ENCODE data around the gene ULK4. TPM values are rescaled to one million over a fixed set of nuclear protein-coding genes. Genes with fewer than 3 reads are reported as not detected.
"Not testable (repeated sequence)": the region's sequence is repeated elsewhere in the genome, so short reads cannot be mapped to it uniquely, and the experiment has no call there.

The ULK4 gene
- total RNA-seq, 1 experiment from 2014 or later = 6.3 TPM

- H4K20me1 ChIP-seq (ENCODE audit: insufficient read depth) = no peaks in the 10 kb centered on the region
- TF ChIP-seq ZNF274 (IDR thresholded peaks at IDR 0.05; ENCODE audit: low read depth, low read length) (no peak), RAD21 (IDR thresholded peaks at IDR 0.05; ENCODE audit: low read depth) (peak; percentile 85)
- TF ChIP-seq, protein P1, sequence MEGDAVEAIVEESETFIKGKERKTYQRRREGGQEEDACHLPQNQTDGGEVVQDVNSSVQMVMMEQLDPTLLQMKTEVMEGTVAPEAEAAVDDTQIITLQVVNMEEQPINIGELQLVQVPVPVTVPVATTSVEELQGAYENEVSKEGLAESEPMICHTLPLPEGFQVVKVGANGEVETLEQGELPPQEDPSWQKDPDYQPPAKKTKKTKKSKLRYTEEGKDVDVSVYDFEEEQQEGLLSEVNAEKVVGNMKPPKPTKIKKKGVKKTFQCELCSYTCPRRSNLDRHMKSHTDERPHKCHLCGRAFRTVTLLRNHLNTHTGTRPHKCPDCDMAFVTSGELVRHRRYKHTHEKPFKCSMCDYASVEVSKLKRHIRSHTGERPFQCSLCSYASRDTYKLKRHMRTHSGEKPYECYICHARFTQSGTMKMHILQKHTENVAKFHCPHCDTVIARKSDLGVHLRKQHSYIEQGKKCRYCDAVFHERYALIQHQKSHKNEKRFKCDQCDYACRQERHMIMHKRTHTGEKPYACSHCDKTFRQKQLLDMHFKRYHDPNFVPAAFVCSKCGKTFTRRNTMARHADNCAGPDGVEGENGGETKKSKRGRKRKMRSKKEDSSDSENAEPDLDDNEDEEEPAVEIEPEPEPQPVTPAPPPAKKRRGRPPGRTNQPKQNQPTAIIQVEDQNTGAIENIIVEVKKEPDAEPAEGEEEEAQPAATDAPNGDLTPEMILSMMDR (IDR thresholded peaks at IDR 0.05 in 2 of 3, conservative IDR thresholded peaks at IDR 0.05 in 1 of 3; ENCODE audit: borderline replicate concordance in 1 of 3, insufficient read depth in 1 of 3, low read depth in 2 of 3, low read length in 2 of 3) = peak; percentile 51 to 77 (median 69); a peak in 5 of 6 replicates
- no peaks in the 10 kb centered on the region for H3K9me2 ChIP-seq (ENCODE audit: insufficient read depth)
- no peak overlapping the region for H3K9ac ChIP-seq (ENCODE audit: low read length)
- no peaks in the 10 kb centered on the region for H3K27me3 ChIP-seq (ENCODE audit: insufficient read depth, low read length)
- H3K4me2 ChIP-seq (ENCODE audit: low read length) = no peak overlapping the region
- no peaks in the 10 kb centered on the region for H3K9me3 ChIP-seq (ENCODE audit: control insufficient read depth in 1 of 2, insufficient read depth in 1 of 2, low read depth in 1 of 2, low read length in 2 of 2)
- RAD21 ChIA-PET (ENCODE audit: low non-redundant PET in 1 of 2, low total read pairs in 2 of 2, uncharacterized antibody in 2 of 2, unreplicated experiment in 2 of 2) = no interaction called here
- no peaks in the 10 kb centered on the region for H3K79me2 ChIP-seq (ENCODE audit: insufficient read depth, low read length)
- no peak overlapping the region for H2AFZ ChIP-seq (ENCODE audit: low read depth, low read length, poor library complexity, severe bottlenecking)
- no peaks in the 10 kb centered on the region for H3K4me1 ChIP-seq (ENCODE audit: control insufficient read depth in 1 of 2, insufficient read depth in 2 of 2, low read length in 2 of 2)
- no peaks in the 10 kb centered on the region for H3K36me3 ChIP-seq (ENCODE audit: control insufficient read depth in 1 of 2, insufficient read depth in 2 of 2, low read length in 2 of 2)
- ATAC-seq (no peak), DNase-seq (ENCODE audit: low read depth, low spot score) (no peak)
- H3K27ac ChIP-seq (ENCODE audit: low read depth, low read length) = no peak overlapping the region
- CTCF ChIA-PET = no interaction called here
- no TSS peak for BruUV-seq (replicated peaks)
- POLR2A ChIA-PET = no interaction called here
- no peak overlapping the region for H3K4me3 ChIP-seq (replicated peaks in 1 of 2; ENCODE audit: low read depth in 1 of 2, low read length in 2 of 2)
- intact Hi-C loops (cut with micrococcal nuclease) = loop anchor here (1.0 to 5.0 kb wide), 5 partner anchors 187 to 1684 kb away; no protein-coding TSS in a partner anchor
Observed at GRCh38 chr3:41881233-41881821, 80.6 kb downstream of the ULK4 start.

GRCh38 chr3:41880387-41880786, 81.5 kb downstream of the ULK4 start:
- H3K4me2 ChIP-seq (ENCODE audit: low read length) = no peak overlapping the region
- no peaks in the 10 kb centered on the region for H3K4me1 ChIP-seq (ENCODE audit: control insufficient read depth in 1 of 2, insufficient read depth in 2 of 2, low read length in 2 of 2)
- no TSS peak for BruUV-seq (replicated peaks)
- no peak overlapping the region for H3K27ac ChIP-seq (ENCODE audit: low read depth, low read length)
- RAD21 ChIA-PET (ENCODE audit: low non-redundant PET in 1 of 2, low total read pairs in 2 of 2, uncharacterized antibody in 2 of 2, unreplicated experiment in 2 of 2) = no interaction called here
- no peak overlapping the region for H3K9ac ChIP-seq (ENCODE audit: low read length)
- H3K4me3 ChIP-seq (replicated peaks in 1 of 2; ENCODE audit: low read depth in 1 of 2, low read length in 2 of 2) = no peak overlapping the region
- intact Hi-C loops (cut with micrococcal nuclease) = loop anchor here (2.0 to 5.0 kb wide), 4 partner anchors 186 to 1683 kb away; no protein-coding TSS in a partner anchor
- no peak for TF ChIP-seq POLR2AphosphoS5 (IDR thresholded peaks at IDR 0.05; ENCODE audit: low read depth, low read length)
- no peaks in the 10 kb centered on the region for H3K9me2 ChIP-seq (ENCODE audit: insufficient read depth)
- no peak for DNase-seq (ENCODE audit: low read depth, low spot score)
- CTCF ChIA-PET = interaction anchor here (1.3 kb wide), 1 partner anchor 185 kb away, joined by 3 read pairs; no protein-coding TSS in a partner anchor
- no peaks in the 10 kb centered on the region for H3K27me3 ChIP-seq (ENCODE audit: insufficient read depth, low read length)
- no peak for ATAC-seq
- H3K36me3 ChIP-seq (ENCODE audit: control insufficient read depth in 1 of 2, insufficient read depth in 2 of 2, low read length in 2 of 2) = no peaks in the 10 kb centered on the region
- no peak overlapping the region for H2AFZ ChIP-seq (ENCODE audit: low read depth, low read length, poor library complexity, severe bottlenecking)
- H3K79me2 ChIP-seq (ENCODE audit: insufficient read depth, low read length) = no peaks in the 10 kb centered on the region
- POLR2A ChIA-PET = no interaction called here
- H3K9me3 ChIP-seq (ENCODE audit: control insufficient read depth in 1 of 2, insufficient read depth in 1 of 2, low read depth in 1 of 2, low read length in 2 of 2) = no peaks in the 10 kb centered on the region
- no peaks in the 10 kb centered on the region for H4K20me1 ChIP-seq (ENCODE audit: insufficient read depth)

GRCh38 chr3:41877741-41878140, 84.2 kb downstream of the ULK4 start:
- H3K9ac ChIP-seq (ENCODE audit: low read length); H3K36me3 ChIP-seq (ENCODE audit: control insufficient read depth in 1 of 2, insufficient read depth in 2 of 2, low read length in 2 of 2); DNase-seq (ENCODE audit: low read depth, low spot score); H3K9me2 ChIP-seq (ENCODE audit: insufficient read depth); H2AFZ ChIP-seq (ENCODE audit: low read depth, low read length, poor library complexity, severe bottlenecking); H3K4me3 ChIP-seq (replicated peaks in 1 of 2; ENCODE audit: low read depth in 1 of 2, low read length in 2 of 2); H3K9me3 ChIP-seq (ENCODE audit: control insufficient read depth in 1 of 2, insufficient read depth in 1 of 2, low read depth in 1 of 2, low read length in 2 of 2); RAD21 ChIA-PET (ENCODE audit: low non-redundant PET in 1 of 2, low total read pairs in 2 of 2, uncharacterized antibody in 2 of 2, unreplicated experiment in 2 of 2); ATAC-seq; H3K79me2 ChIP-seq (ENCODE audit: insufficient read depth, low read length); H3K4me2 ChIP-seq (ENCODE audit: low read length); H3K4me1 ChIP-seq (ENCODE audit: control insufficient read depth in 1 of 2, insufficient read depth in 2 of 2, low read length in 2 of 2); H3K27ac ChIP-seq (ENCODE audit: low read depth, low read length); BruUV-seq (replicated peaks); H4K20me1 ChIP-seq (ENCODE audit: insufficient read depth); CTCF ChIA-PET; H3K27me3 ChIP-seq (ENCODE audit: insufficient read depth, low read length); intact Hi-C loops (cut with micrococcal nuclease): not testable (repeated sequence)
- POLR2A ChIA-PET = interaction anchor here (0.7 kb wide), 1 partner anchor 10 kb away, joined by 3 read pairs; no protein-coding TSS in a partner anchor
